Stimulated activated CD8-positive, alpha-beta memory T cell treated with anti-CD3 and anti-CD28 coated beads, Interleukin-15, amount 100 ng/mL, for 48 hours (primary cell): ENCODE results near the gene SP110.
"Not testable (repeated sequence)": the region's sequence is repeated elsewhere in the genome, so short reads cannot be mapped to it uniquely, and the experiment has no call there.

Source experiments
- DNase-seq, 2 donors: peaks; one replicate each; pipeline ENCODE4 v3.0.0-alpha.2; 2020; ENCODE audit warnings: low read depth in 2 of 2

SP110 gene

DNA sequence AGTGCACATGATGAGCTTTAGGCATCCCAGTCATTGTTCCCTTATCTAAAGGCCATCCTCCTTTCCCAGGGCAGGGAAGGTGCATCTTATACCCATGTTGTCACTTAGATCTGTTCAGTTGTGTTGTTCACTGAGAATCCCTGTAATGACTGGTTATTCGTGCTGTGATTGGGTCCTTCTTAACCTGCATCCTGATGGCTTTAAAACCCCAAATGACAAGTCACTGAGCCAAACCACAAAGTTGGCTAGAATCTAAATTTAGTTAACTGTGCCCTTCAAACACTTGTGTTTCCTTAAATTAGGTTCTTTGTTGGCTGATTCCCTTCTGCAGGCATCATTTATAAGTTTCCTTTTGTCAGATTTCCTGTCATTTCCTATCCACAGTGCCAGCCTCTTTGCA, 92.6 kb downstream of the SP110 start:
- DNase-seq, result no peak

GRCh38 chr2:230124757-230125431, 94.9 kb downstream of the SP110 start:
- DNase-seq, result peak in 1 of 2 donors; percentile 4

DNA sequence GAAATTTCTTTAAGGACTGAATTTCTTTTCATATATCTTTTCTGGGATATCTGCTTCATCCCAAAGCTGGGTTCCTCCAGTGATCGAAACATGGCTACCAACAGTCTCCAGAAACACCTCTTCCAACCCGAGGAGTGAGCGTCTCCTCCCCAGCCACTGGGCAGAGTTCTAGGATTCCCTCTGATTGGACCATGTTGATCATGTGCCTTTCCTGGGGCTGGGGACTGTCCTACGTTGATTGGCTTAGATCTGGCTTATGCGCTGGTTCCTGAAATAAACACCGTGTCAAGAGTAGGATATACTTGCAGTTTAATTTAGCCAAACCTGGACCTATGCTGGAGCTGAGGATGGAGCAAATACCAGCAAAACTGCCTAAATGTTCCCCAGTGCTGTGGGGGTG, 95.5 kb downstream of the SP110 start:
- DNase-seq, result no peak

DNA sequence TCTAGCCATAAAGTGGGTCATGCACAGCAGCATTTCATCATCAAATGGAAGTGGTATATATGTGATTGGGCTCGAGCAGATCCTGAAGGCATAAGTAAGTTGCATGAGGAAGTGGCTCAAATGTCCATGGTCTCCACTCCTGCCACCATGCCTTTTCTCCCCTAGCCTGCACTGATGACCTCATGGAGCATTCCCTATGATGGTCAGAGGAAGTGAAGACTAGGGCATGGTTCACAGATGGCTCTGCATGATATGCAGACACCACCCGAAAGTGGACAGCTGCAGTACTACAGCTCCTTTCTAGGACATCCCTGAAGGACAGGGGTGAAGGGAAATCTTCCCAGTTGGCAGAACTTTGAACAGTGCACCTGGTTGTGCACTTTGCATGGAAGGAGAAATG, 99.4 kb downstream of the SP110 start:
- DNase-seq, result not testable (repeated sequence)

DNA sequence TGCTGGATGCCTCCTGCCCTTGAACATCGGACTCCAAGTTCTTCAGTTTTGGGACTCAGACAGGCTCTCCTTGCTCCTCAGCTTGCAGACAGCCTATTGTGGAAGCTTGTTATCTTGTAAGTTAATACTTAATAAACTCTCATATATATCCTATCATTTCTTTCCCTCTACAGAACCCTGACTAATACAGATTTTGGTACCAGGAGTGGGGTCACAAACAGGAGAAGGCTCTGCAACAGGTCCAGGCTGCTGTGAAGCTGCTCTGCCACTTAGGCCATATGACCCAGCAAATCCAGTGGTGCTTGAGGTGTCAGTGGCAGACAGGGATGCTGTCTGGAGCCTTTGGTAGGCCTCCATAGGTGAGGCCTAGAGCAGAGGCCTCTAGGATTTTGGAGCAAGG, 100.0 kb downstream of the SP110 start:
- DNase-seq, result not testable (repeated sequence)
